ENCODE results near the gene VPS37B.

- TF ChIP-seq ZNF274 (IDR thresholded peaks at IDR 0.05; ENCODE audit: low read depth, low read length) (no peak), YY1 (IDR thresholded peaks at IDR 0.05; ENCODE audit: insufficient read depth, insufficient read length) (no peak), SUZ12 (IDR thresholded peaks at IDR 0.05; ENCODE audit: extremely low read depth, insufficient read depth, insufficient read length) (no peak)
Measured at GRCh38 chr12:122858171-122858570, 37.8 kb downstream of the VPS37B start.
